ENCODE results near the gene R3HDM4.
"Not testable (repeated sequence)": the region's sequence is repeated elsewhere in the genome, so short reads cannot be mapped to it uniquely, and the experiment has no call there.

The R3HDM4 gene

GRCh38 chr19:858284-858683 lies 54.7 kb downstream of the R3HDM4 start:
- no peak for DNase-seq (ENCODE audit: low spot score)

- DNase-seq (ENCODE audit: low spot score): no peak
Observed at GRCh38 chr19:855566-856120, 57.4 kb downstream of the R3HDM4 start.

- no peak for DNase-seq (ENCODE audit: low spot score)
Observed at GRCh38 chr19:855142-855541, 57.9 kb downstream of the R3HDM4 start.

GRCh38 chr19:854549-854948 lies 58.5 kb downstream of the R3HDM4 start:
- no peak for DNase-seq (ENCODE audit: low spot score)

GRCh38 chr19:853614-854220 lies 59.3 kb downstream of the R3HDM4 start:
- DNase-seq (ENCODE audit: low spot score): not testable (repeated sequence)

- no peak for DNase-seq (ENCODE audit: low spot score)
Observed at GRCh38 chr19:853014-853585, 59.9 kb downstream of the R3HDM4 start.

- no peak for DNase-seq (ENCODE audit: low spot score)
Observed at GRCh38 chr19:852136-853013, 60.6 kb downstream of the R3HDM4 start, which contains the start of gene ELANE. Gene ELANE, plus strand, starts transcription at chr19:852303. Its CDS starts 26 bp downstream, at chr19:852329.

GRCh38 chr19:850979-851335 lies 62.1 kb downstream of the R3HDM4 start:
- DNase-seq (ENCODE audit: low spot score): no peak

GRCh38 chr19:850221-850978 lies 62.6 kb downstream of the R3HDM4 start:
- DNase-seq (ENCODE audit: low spot score): peak; percentile 95

- DNase-seq (ENCODE audit: low spot score): not testable (repeated sequence)
Observed at GRCh38 chr19:849195-849594, 63.8 kb downstream of the R3HDM4 start.

- DNase-seq (ENCODE audit: low spot score): no peak
Observed at GRCh38 chr19:848386-848921, 64.6 kb downstream of the R3HDM4 start.

Data from AG08395 (cell line).